Loucy (cell line): ENCODE results near the gene RALGPS2.

Source experiments
- EZH2phosphoT487 ChIP-seq: fragments of 200-600 bp; IDR thresholded peaks from 2 replicates; pipeline ENCODE4 v1.6.1; 2018; ENCODE audit warnings: antibody characterized with exemption, mild to moderate bottlenecking, moderate library complexity, borderline replicate concordance
- TF ChIP-seq, protein P1 (sequence below): fragments of 200-600 bp; sonication (generic); conservative IDR thresholded peaks from 2 replicates; pipeline ENCODE4 v1.5.1; 2014; ENCODE audit warnings: mild to moderate bottlenecking, antibody characterized with exemption, low read length

DNA sequence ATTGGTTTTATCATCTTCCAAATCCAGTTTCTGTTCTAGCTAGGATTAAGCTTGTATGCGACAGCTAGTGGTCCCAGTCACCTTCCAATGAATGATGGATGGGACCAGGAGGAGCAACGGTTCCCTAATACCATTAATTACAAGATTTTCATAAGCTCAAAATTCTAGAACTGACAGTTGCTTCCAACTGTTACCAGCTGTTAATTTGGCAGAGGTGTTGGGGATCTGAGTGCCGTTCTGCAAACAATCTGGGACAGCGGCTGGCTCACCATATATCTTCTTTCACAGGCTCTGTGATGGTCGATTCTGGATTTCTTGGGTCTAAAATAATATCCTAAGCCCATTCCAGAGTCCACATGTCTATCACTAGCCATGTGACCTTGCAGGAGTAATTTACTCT, 34.5 kb upstream of the RALGPS2 start:
- TF ChIP-seq, protein P1, sequence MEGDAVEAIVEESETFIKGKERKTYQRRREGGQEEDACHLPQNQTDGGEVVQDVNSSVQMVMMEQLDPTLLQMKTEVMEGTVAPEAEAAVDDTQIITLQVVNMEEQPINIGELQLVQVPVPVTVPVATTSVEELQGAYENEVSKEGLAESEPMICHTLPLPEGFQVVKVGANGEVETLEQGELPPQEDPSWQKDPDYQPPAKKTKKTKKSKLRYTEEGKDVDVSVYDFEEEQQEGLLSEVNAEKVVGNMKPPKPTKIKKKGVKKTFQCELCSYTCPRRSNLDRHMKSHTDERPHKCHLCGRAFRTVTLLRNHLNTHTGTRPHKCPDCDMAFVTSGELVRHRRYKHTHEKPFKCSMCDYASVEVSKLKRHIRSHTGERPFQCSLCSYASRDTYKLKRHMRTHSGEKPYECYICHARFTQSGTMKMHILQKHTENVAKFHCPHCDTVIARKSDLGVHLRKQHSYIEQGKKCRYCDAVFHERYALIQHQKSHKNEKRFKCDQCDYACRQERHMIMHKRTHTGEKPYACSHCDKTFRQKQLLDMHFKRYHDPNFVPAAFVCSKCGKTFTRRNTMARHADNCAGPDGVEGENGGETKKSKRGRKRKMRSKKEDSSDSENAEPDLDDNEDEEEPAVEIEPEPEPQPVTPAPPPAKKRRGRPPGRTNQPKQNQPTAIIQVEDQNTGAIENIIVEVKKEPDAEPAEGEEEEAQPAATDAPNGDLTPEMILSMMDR, result no peak
- TF ChIP-seq EZH2phosphoT487, result no peak
